Suprapubic skin (tissue), 3 donors: Measurements from ENCODE around the gene CASTOR1.

Source experiments
- CTCF ChIP-seq, 2 donors: fragments of 200-600 bp in 1 of 2; fragments of 450-650 bp in 1 of 2; sonication (generic) in 1 of 2; IDR thresholded peaks; one replicate each; pipeline ENCODE4 v1.5.1; 2016 to 2019; ENCODE audit warnings: antibody characterized with exemption in 2 of 2, mild to moderate bottlenecking in 1 of 2, moderate library complexity in 1 of 2
- POLR2A ChIP-seq, 2 donors: fragments of 450-650 bp; IDR thresholded peaks; one replicate each; pipeline ENCODE4 v1.6.1; 2017; ENCODE audit warnings: antibody characterized with exemption in 2 of 2, mild to moderate bottlenecking in 2 of 2, moderate library complexity in 2 of 2

GRCh38 chr22:30325065-30325720 is 35.9 kb upstream of the CASTOR1 start:
- TF ChIP-seq CTCF (IDR thresholded peaks at IDR 0.05) (no peak), POLR2A (IDR thresholded peaks at IDR 0.05) (no peak)
